ENCODE data around the gene FOXP1. TPM values are rescaled to one million over a fixed set of nuclear protein-coding genes. Genes with fewer than 3 reads are reported as not detected.

The FOXP1 gene
- total RNA-seq, 4 donors from 2014 or later: 13.2 to 46.6 (median 29.2) TPM

- intact Hi-C loops (cut with DNase I; ENCODE audit: low total_unique reads): loop anchor here (10.0 kb wide), 1 partner anchor 391 kb away; no protein-coding TSS in a partner anchor
- Histone ChIP-seq H3K27ac (no peak overlapping the region), H3K36me3 (no peaks in the 10 kb centered on the region), H3K4me3 (no peak overlapping the region), H3K4me1 (peaks cover 36 to 49% of the 10 kb centered on the region in 2 donors), H3K27me3 (no peaks in the 10 kb centered on the region), H3K9me3 (no peaks in the 10 kb centered on the region)
- no peak for DNase-seq
- TF ChIP-seq POLR2A (IDR thresholded peaks at IDR 0.05) (no peak), CTCF (IDR thresholded peaks at IDR 0.05 in 4 of 5, conservative IDR thresholded peaks at IDR 0.05 in 1 of 5) (no peak)
- in situ Hi-C loops (cut with MboI; ENCODE audit: low sequenced_read_pairs in 4 of 4): loop anchor here in 1 of 4 donors (10.0 kb wide), 1 partner anchor 581 kb away; the partner anchor contains the start of gene FOXP1
- no peak for ATAC-seq
These were observed 580.0 kb downstream of the FOXP1 start for GRCh38 chr3:71003511-71003910.

- ATAC-seq (no peak), DNase-seq (no peak)
- Histone ChIP-seq H3K36me3 (no peaks in the 10 kb centered on the region), H3K9me3 (no peaks in the 10 kb centered on the region), H3K4me1 (peaks cover 24 to 37% of the 10 kb centered on the region in 2 donors), H3K27ac (no peak overlapping the region), H3K4me3 (no peak overlapping the region), H3K27me3 (no peaks in the 10 kb centered on the region)
- in situ Hi-C loops (cut with MboI; ENCODE audit: low sequenced_read_pairs in 4 of 4): loop anchor here in 1 of 4 donors (10.0 kb wide), 1 partner anchor 583 kb away; the partner anchor contains the start of gene FOXP1
- intact Hi-C loops (cut with DNase I; ENCODE audit: low total_unique reads): loop anchor here (10.0 kb wide), 1 partner anchor 393 kb away; no protein-coding TSS in a partner anchor
- TF ChIP-seq CTCF (IDR thresholded peaks at IDR 0.05 in 4 of 5, conservative IDR thresholded peaks at IDR 0.05 in 1 of 5): no peak
These were observed 581.2 kb downstream of the FOXP1 start for GRCh38 chr3:71002298-71002697.

- intact Hi-C loops (cut with DNase I; ENCODE audit: low total_unique reads) (loop anchor here (10.0 kb wide), 1 partner anchor 393 kb away; no protein-coding TSS in a partner anchor), in situ Hi-C loops (cut with MboI; ENCODE audit: low sequenced_read_pairs in 4 of 4) (loop anchor here in 1 of 4 donors (10.0 kb wide), 1 partner anchor 583 kb away; the partner anchor contains the start of gene FOXP1)
- no peaks in the 10 kb centered on the region for H3K27me3 ChIP-seq
These were observed 582.2 kb downstream of the FOXP1 start for GRCh38 chr3:71001303-71001830.

GRCh38 chr3:71000483-71000882 lies 583.0 kb downstream of the FOXP1 start:
- no peak overlapping the region for H3K4me3 ChIP-seq
- in situ Hi-C loops (cut with MboI; ENCODE audit: low sequenced_read_pairs in 4 of 4) (loop anchor here in 1 of 4 donors (10.0 kb wide), 1 partner anchor 584 kb away; the partner anchor contains the start of gene FOXP1), intact Hi-C loops (cut with DNase I; ENCODE audit: low total_unique reads) (loop anchor here (10.0 kb wide), 1 partner anchor 394 kb away; no protein-coding TSS in a partner anchor)
- H3K27me3 ChIP-seq: no peaks in the 10 kb centered on the region
- TF ChIP-seq CTCF (IDR thresholded peaks at IDR 0.05 in 4 of 5, conservative IDR thresholded peaks at IDR 0.05 in 1 of 5): no peak
- TF ChIP-seq POLR2A (IDR thresholded peaks at IDR 0.05): no peak
- ATAC-seq (no peak), DNase-seq (no peak)
- H3K9me3 ChIP-seq: no peaks in the 10 kb centered on the region
- H3K27ac ChIP-seq: no peak overlapping the region
- peaks cover 8 to 21% of the 10 kb centered on the region in 2 donors for H3K4me1 ChIP-seq
- no peaks in the 10 kb centered on the region for H3K36me3 ChIP-seq

More at GRCh38 chr3:71001303-71001830, 582.2 kb downstream of the FOXP1 start:
- no peaks in the 10 kb centered on the region for H3K9me3 ChIP-seq
- no peak for ATAC-seq
- peaks cover 16 to 30% of the 10 kb centered on the region in 2 donors for H3K4me1 ChIP-seq
- H3K36me3 ChIP-seq: no peaks in the 10 kb centered on the region
- TF ChIP-seq POLR2A (IDR thresholded peaks at IDR 0.05) (no peak), CTCF (IDR thresholded peaks at IDR 0.05 in 4 of 5, conservative IDR thresholded peaks at IDR 0.05 in 1 of 5) (no peak)
- no peak overlapping the region for H3K4me3 ChIP-seq
- no peak overlapping the region for H3K27ac ChIP-seq
- no peak for DNase-seq
